ENCODE measurements around the gene ZBTB39.
"Not testable (repeated sequence)": the region's sequence is repeated elsewhere in the genome, so short reads cannot be mapped to it uniquely, and the experiment has no call there.

ZBTB39 gene

DNA sequence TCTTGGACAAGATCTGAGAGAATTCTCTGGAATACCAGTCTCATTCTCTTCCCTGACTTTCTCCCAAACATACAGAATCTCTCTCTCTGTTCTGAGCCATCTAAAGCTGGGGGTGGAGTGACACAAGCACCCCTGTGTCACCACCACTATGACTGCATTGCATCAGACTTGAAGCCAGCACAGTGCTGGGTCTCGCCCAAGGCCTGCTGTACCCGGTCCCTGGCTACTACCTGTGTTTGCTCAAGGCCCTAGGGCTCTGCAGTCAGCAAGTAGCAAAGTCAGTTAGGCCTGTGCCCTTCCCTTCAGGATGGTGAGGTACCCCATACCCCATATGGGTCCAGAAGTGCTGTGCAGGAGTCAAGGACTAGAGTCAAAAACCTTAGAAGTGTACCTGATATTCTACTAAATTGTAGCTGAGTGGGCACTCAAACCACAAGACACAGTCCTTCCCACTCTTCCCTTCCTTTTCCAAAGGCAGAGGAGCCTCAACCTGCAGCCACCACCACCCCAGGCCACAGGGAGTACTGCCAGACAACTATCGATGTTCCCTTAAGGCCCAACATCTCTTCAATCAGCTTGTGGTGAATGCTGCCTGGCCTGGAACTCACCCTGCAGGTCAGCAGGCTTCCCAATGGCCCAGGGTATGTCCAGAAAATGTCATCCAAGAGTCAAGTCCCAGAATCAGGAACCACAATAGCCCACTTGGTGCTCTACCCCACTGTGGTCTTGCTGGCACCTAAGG lies 27.8 kb downstream of the ZBTB39 start:
- no peak for DNase-seq

- not testable (repeated sequence) for DNase-seq
These were observed 29.0 kb downstream of the ZBTB39 start for GRCh38 chr12:56977361-56977760.

DNA sequence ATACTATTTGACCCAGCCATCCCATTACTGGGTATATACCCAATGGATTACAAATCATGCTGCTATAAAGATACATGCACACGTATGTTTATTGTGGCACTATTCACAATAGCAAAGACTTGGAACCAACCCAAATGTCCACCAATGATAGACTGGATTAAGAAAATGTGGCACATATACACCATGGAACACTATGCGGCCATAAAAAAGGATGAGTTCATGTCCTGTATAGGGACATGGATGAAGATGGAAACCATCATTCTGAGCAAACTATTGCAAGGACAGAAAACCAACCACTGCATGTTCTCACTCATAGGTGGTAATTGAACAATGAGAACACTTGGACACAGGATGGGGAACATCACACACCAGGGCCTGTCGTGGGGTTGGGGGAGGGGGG lies 32.1 kb downstream of the ZBTB39 start:
- not testable (repeated sequence) for DNase-seq

DNA sequence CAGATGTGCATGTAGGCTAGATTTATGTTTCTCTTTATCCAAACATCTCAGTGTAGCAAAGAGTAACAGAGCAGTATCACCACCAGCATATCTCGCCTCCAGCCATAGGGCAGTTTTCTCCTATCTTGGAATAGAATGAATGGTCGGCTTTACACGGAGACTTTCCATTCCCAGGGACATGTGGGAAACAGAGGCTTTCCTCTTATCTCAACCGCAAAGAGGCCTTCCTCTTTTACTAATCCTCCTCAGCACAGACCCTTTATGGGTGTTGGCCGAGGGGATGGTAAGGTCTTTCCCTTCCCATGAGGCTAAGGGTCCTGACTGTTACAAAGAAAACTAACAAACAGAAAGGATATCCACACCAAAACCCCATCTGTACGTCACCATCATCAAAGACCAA lies 37.4 kb downstream of the ZBTB39 start:
- DNase-seq, result not testable (repeated sequence)

DNA sequence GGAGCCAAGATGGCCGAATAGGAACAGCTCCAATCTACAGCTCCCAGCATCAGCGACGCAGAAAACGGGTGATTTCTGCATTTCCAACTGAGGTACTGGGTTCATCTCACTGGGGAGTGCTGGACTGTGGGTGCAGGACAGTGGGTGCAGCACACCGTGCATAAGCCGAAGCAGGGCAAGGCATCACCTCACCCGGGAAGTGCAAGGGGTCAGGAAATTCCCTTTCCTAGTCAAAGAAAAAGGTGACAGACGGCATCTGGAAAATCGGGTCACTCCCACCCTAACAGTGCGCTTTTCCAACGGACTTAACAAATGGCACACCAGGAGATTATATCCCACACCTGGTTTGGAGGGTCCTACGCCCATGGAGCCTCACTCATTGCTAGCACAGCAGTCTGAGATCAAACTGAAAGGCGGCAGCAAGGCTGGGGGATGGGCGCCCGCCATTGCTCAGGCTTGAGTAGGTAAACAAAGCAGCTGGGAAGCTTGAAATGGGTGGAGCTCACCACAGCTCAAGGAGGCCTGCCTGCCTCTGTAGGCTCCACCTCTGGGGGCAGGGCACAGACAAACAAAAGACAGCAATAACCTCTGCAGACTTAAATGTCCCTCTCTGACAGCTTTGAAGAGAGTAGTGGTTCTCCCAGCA lies 40.2 kb downstream of the ZBTB39 start:
- not testable (repeated sequence) for DNase-seq

DNA sequence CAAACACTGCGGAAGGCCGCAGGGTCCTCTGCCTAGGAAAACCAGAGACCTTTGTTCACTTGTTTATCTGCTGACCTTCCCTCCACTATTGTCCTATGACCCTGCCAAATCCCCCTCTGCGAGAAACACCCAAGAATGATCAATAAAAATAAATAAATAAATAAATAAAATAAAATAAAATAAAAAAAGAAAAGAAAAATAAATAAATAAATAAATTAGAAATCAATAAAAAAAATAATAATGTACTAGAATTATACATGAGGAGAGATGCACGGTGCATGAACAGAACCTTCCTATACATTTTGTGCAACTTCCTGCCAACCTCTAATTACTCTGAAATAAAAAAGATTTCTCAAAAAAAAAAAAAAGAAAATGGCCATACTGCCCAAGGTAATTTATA lies 41.2 kb downstream of the ZBTB39 start:
- DNase-seq, result not testable (repeated sequence)

DNA sequence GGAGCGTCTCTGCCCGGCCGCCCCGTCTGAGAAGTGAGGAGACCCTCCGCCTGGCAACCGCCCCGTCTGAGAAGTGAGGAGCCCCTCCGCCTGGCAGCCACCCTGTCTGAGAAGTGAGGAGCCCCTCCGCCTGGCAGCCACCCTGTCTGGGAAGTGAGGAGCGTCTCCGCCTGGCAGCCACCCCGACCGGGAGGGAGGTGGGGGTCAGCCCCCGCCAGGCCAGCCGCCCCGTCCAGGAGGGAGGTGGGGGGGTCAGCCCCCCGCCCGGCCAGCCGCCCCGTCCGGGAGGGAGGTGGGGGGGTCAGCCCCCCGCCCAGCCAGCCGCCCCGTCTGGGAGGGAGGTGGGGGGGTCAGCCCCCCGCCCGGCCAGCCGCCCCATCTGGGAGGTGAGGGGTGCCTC lies 42.8 kb downstream of the ZBTB39 start:
- not testable (repeated sequence) for DNase-seq

DNA sequence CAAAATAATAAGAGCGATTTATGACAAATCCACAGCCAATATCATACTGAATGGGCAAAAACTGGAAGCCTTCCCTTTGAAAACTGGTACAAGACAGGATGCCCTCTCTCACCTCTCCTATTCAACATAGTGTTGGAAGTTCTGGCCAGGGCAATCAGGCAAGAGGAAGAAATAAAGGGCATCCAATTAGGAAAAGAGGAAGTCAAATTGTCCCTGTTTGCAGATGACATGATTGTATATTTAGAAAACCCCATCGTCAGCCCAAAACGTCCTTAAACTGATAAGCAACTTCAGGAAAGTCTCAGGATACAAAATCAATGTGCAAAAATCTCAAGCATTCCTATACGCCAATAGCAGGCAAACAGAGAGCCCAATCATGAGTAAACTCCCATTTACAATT lies 44.1 kb downstream of the ZBTB39 start:
- DNase-seq, result not testable (repeated sequence)

GRCh38 chr12:56958422-56958821 lies 47.9 kb downstream of the ZBTB39 start:
- DNase-seq, result no peak

DNA sequence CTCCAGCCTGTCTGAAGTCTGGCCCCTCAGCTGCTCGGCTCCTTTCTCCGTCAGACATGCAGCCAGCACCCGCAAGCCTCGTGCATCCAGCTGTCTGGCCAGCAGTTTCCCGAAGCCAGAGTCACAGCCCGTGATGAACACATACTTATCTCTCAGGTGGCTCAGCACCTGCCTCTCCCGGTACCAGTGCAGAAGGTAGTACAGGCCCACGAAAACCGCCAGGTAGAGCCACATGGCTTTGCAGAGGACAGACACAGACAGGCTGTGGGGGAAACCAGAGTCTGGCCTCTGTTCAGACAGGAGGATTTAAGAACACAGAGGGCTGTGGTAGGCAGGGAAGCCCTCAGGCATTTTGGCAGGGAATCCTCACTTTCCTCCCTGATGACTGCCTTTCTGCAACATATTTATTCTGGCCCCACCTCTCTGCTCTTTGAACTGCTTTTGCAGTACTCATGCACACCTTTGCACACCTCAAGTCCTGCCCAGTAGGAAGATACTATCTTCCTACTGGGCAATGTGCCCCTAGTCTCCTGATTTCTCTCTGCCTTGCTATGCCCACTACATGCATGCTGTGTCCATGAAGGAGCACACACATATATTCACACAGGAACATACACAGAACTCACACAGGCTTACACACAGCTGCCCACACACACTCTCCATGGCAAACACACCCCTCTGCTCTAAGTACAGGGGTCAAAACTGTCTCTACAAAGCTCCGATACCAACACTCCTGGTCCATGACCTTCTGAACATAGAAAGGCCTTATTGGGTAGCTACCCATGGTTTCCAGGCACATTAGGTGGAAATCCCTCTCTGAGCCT lies 48.9 kb downstream of the ZBTB39 start, which contains the start of gene RDH16:
RDH16 (minus strand) TSS at position 380 of the 824 bp plus-strand sequence; CDS start at position 234, 146 bp downstream.
- DNase-seq, result no peak

- DNase-seq, result no peak
These were observed 50.6 kb downstream of the ZBTB39 start for GRCh38 chr12:56955631-56956256.

GRCh38 chr12:56954958-56955355 lies 51.4 kb downstream of the ZBTB39 start:
- no peak for DNase-seq

DNA sequence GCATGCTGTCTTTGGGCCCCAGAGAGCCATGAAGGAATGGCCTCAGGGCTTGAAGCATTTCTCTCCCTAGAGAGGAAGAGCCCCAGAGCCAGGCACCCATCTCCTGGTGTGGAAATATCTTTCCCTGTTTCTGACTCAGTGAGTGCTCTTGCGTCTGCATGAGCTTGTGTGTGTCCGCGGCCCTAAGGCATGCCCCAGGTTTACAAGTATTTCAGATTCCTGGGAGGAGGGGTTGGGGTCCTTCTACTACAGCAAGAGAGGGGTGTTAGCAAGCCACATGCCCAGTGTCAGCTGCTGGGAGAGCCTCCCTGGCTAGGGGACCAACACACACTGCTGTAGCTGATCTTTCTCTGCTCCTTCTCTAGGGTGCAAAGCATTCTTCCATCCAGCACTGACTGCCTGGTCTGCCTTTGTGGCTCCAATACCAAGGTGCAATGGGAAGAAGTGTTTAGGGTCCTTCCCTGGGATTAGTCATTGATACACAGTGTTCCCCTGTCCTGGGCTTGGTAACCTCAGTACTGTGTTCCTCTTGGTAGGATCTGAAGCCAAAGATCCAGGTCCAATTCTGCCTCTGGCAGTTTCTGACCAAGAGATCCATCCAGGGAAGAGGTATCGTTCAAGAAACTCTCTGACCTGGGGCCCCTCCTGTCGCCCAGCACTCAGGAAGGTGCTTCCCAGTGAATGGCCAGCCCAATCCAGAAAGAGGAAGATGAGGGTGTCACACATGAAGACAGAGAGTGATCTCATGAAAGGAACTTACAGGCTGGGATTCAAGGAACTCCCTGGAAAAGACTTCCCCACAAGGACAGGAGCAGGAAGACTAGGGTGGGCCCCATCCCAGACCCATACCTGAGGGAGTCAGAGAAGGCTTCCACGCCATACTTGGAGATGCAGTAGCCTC lies 52.0 kb downstream of the ZBTB39 start:
- DNase-seq, result no peak

DNA sequence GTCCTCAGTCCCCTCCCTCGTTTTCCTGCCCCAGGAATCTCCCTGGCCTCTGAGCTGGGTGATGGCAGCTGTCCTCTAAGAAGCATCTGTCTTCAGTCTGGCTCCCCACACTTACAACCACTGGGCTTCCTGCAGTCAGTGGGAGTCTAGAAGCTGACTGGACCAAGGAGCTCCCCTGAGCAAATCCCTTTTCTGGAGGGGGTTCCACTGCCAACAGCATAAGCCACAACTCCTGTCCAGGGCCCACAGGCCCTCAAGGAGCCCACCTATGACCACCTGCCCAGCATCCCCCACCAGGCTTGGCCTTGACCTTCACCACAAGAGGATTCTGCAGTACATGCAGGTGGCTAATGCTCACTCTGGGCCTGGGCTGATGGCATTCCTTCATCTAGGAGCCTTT lies 53.0 kb downstream of the ZBTB39 start:
- no peak for DNase-seq

- no peak for DNase-seq
These were observed 54.6 kb downstream of the ZBTB39 start for GRCh38 chr12:56951582-56952339.

DNA sequence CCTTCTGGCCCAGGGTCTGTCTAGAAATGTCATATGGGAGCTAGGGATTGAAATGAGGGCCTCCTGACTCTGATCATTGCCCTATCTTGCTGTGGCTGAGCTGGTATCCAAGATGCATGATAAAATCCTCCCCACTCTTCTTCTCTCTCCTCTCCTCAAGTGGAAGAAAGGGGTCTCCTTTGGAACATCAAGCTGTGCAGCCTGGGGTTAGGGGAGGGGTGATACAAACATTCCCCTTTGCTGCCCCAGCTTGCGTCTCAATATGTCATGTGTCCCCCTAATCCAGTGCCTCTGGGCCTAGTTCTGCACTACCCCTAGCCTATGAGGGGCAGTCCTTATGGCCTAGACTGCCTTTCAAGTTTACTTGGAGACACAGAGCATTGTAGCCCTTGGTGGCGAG lies 57.5 kb downstream of the ZBTB39 start:
- DNase-seq, result no peak

Measured in CD4-positive, alpha-beta T cell treated with Interleukin-4 for 4 hours (primary cell).